ENCODE results near the gene GLYR1. TPM values are rescaled to one million over a fixed set of nuclear protein-coding genes. Genes with fewer than 3 reads are reported as not detected.
A peak's percentile ranks its signal among the peaks of the same experiment; 100 is the strongest.

The GLYR1 gene
- total and polyA plus RNA-seq, 2 experiments from 2014 or later: 59.9 to 105 TPM

DNA sequence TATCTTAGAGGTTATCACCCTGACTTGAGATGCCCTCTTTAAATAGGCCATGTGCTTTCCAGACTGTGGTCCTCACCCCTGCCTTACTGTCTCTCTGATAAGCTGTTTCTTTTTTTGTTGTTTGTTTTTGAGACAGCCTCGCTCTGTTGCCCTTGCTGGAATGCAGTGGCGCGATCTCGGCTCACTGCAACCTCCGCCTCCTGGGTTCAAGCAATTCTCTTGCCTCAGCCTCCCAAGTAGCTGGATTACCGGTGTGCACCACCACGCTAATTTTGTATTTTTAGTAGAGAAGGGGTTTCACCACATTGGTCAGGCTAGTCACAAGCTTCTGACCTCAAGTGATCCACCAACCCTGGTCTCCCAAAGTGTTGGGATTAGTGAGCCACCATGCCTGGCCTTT lies 58.2 kb downstream of the GLYR1 start:
- Mint-ChIP-seq H3K4me1 (peaks cover 13% of the 10 kb centered on the region), H3K36me3 (ENCODE audit: low read depth) (peaks cover 11% of the 10 kb centered on the region), H3K27me3 (ENCODE audit: insufficient read depth, low read depth, poor library complexity) (peaks cover 16% of the 10 kb centered on the region), H3K9me3 (peaks cover 2% of the 10 kb centered on the region; the same call in 2 of the 3 replicates), H3K4me3 (no peak overlapping the region), H3K27ac (no peak overlapping the region)
- Histone ChIP-seq H3F3A (replicated peaks; ENCODE audit: low read depth) (no peaks in the 10 kb centered on the region; the same call in 1 of the 2 replicates), H4K20me1 (replicated peaks; ENCODE audit: insufficient read depth) (no peaks in the 10 kb centered on the region), H3K27me3 (ENCODE audit: insufficient read depth) (no peaks in the 10 kb centered on the region), H3K4me2 (no peak overlapping the region), H2AFZ (peak overlapping the region; percentile 87), H3K36me3 (ENCODE audit: insufficient read depth) (no peaks in the 10 kb centered on the region), H3K79me2 (replicated peaks; ENCODE audit: insufficient read depth) (no peaks in the 10 kb centered on the region), H3K9me2 (ENCODE audit: insufficient read depth) (no peaks in the 10 kb centered on the region), H3K27ac (ENCODE audit: low read depth) (no peak overlapping the region), H3K4me3 (no peak overlapping the region), H3K4me1 (ENCODE audit: insufficient read depth) (peaks cover 12% of the 10 kb centered on the region; the same call in 1 of the 2 replicates)
- TF ChIP-seq, protein P1, sequence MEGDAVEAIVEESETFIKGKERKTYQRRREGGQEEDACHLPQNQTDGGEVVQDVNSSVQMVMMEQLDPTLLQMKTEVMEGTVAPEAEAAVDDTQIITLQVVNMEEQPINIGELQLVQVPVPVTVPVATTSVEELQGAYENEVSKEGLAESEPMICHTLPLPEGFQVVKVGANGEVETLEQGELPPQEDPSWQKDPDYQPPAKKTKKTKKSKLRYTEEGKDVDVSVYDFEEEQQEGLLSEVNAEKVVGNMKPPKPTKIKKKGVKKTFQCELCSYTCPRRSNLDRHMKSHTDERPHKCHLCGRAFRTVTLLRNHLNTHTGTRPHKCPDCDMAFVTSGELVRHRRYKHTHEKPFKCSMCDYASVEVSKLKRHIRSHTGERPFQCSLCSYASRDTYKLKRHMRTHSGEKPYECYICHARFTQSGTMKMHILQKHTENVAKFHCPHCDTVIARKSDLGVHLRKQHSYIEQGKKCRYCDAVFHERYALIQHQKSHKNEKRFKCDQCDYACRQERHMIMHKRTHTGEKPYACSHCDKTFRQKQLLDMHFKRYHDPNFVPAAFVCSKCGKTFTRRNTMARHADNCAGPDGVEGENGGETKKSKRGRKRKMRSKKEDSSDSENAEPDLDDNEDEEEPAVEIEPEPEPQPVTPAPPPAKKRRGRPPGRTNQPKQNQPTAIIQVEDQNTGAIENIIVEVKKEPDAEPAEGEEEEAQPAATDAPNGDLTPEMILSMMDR (conservative IDR thresholded peaks at IDR 0.05; ENCODE audit: low read depth in 2 of 2): no peak
- TF ChIP-seq NANOG (IDR thresholded peaks at IDR 0.05; ENCODE audit: borderline replicate concordance) (no peak), POLR2AphosphoS5 (IDR thresholded peaks at IDR 0.05; ENCODE audit: low read depth) (no peak), CREB1 (CRISPR knock-in tag; IDR thresholded peaks at IDR 0.05; ENCODE audit: low read depth) (no peak), EZH2phosphoT487 (IDR thresholded peaks at IDR 0.05; ENCODE audit: unreplicated experiment) (no peak), JUNB (IDR thresholded peaks at IDR 0.05; ENCODE audit: unreplicated experiment) (no peak), STAT1 (IDR thresholded peaks at IDR 0.05; ENCODE audit: unreplicated experiment) (no peak), ZNF331 (CRISPR knock-in tag; IDR thresholded peaks at IDR 0.05; ENCODE audit: low read depth) (no peak), EZH2 (IDR thresholded peaks at IDR 0.05; ENCODE audit: low read depth, unreplicated experiment) (no peak), ZNF114 (CRISPR knock-in tag; IDR thresholded peaks at IDR 0.05) (no peak)
- TF ChIP-seq, protein P2, sequence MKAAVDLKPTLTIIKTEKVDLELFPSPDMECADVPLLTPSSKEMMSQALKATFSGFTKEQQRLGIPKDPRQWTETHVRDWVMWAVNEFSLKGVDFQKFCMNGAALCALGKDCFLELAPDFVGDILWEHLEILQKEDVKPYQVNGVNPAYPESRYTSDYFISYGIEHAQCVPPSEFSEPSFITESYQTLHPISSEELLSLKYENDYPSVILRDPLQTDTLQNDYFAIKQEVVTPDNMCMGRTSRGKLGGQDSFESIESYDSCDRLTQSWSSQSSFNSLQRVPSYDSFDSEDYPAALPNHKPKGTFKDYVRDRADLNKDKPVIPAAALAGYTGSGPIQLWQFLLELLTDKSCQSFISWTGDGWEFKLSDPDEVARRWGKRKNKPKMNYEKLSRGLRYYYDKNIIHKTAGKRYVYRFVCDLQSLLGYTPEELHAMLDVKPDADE (IDR thresholded peaks at IDR 0.05): no peak
- TF ChIP-seq, protein P3, sequence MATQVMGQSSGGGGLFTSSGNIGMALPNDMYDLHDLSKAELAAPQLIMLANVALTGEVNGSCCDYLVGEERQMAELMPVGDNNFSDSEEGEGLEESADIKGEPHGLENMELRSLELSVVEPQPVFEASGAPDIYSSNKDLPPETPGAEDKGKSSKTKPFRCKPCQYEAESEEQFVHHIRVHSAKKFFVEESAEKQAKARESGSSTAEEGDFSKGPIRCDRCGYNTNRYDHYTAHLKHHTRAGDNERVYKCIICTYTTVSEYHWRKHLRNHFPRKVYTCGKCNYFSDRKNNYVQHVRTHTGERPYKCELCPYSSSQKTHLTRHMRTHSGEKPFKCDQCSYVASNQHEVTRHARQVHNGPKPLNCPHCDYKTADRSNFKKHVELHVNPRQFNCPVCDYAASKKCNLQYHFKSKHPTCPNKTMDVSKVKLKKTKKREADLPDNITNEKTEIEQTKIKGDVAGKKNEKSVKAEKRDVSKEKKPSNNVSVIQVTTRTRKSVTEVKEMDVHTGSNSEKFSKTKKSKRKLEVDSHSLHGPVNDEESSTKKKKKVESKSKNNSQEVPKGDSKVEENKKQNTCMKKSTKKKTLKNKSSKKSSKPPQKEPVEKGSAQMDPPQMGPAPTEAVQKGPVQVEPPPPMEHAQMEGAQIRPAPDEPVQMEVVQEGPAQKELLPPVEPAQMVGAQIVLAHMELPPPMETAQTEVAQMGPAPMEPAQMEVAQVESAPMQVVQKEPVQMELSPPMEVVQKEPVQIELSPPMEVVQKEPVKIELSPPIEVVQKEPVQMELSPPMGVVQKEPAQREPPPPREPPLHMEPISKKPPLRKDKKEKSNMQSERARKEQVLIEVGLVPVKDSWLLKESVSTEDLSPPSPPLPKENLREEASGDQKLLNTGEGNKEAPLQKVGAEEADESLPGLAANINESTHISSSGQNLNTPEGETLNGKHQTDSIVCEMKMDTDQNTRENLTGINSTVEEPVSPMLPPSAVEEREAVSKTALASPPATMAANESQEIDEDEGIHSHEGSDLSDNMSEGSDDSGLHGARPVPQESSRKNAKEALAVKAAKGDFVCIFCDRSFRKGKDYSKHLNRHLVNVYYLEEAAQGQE (IDR thresholded peaks at IDR 0.05; ENCODE audit: unreplicated experiment): no peak
- TF ChIP-seq, protein P4, sequence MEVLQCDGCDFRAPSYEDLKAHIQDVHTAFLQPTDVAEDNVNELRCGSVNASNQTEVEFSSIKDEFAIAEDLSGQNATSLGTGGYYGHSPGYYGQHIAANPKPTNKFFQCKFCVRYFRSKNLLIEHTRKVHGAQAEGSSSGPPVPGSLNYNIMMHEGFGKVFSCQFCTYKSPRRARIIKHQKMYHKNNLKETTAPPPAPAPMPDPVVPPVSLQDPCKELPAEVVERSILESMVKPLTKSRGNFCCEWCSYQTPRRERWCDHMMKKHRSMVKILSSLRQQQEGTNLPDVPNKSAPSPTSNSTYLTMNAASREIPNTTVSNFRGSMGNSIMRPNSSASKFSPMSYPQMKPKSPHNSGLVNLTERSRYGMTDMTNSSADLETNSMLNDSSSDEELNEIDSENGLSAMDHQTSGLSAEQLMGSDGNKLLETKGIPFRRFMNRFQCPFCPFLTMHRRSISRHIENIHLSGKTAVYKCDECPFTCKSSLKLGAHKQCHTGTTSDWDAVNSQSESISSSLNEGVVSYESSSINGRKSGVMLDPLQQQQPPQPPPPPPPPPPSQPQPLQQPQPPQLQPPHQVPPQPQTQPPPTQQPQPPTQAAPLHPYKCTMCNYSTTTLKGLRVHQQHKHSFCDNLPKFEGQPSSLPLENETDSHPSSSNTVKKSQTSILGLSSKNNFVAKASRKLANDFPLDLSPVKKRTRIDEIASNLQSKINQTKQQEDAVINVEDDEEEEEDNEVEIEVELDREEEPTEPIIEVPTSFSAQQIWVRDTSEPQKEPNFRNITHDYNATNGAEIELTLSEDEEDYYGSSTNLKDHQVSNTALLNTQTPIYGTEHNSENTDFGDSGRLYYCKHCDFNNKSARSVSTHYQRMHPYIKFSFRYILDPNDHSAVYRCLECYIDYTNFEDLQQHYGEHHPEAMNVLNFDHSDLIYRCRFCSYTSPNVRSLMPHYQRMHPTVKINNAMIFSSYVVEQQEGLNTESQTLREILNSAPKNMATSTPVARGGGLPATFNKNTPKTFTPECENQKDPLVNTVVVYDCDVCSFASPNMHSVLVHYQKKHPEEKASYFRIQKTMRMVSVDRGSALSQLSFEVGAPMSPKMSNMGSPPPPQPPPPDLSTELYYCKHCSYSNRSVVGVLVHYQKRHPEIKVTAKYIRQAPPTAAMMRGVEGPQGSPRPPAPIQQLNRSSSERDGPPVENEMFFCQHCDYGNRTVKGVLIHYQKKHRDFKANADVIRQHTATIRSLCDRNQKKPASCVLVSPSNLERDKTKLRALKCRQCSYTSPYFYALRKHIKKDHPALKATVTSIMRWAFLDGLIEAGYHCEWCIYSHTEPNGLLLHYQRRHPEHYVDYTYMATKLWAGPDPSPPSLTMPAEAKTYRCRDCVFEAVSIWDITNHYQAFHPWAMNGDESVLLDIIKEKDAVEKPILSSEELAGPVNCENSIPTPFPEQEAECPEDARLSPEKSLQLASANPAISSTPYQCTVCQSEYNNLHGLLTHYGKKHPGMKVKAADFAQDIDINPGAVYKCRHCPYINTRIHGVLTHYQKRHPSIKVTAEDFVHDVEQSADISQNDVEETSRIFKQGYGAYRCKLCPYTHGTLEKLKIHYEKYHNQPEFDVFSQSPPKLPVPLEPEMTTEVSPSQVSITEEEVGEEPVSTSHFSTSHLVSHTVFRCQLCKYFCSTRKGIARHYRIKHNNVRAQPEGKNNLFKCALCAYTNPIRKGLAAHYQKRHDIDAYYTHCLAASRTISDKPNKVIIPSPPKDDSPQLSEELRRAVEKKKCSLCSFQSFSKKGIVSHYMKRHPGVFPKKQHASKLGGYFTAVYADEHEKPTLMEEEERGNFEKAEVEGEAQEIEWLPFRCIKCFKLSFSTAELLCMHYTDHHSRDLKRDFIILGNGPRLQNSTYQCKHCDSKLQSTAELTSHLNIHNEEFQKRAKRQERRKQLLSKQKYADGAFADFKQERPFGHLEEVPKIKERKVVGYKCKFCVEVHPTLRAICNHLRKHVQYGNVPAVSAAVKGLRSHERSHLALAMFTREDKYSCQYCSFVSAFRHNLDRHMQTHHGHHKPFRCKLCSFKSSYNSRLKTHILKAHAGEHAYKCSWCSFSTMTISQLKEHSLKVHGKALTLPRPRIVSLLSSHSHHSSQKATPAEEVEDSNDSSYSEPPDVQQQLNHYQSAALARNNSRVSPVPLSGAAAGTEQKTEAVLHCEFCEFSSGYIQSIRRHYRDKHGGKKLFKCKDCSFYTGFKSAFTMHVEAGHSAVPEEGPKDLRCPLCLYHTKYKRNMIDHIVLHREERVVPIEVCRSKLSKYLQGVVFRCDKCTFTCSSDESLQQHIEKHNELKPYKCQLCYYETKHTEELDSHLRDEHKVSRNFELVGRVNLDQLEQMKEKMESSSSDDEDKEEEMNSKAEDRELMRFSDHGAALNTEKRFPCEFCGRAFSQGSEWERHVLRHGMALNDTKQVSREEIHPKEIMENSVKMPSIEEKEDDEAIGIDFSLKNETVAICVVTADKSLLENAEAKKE (CRISPR knock-in tag; IDR thresholded peaks at IDR 0.05): no peak
- ATAC-seq: no peak
- DNase-seq (ENCODE audit: low spot score): no peak

Data from GM23338 (cell line).